KMS-11 (cell line): Measurements from ENCODE around the gene OR10G6.

Source experiments
- H2AFZ ChIP-seq: fragments of 200-600 bp; sonication (generic); 2 replicates; pipeline ENCODE4 v1.6.1; 2016; ENCODE audit warnings: antibody characterized with exemption, mixed run types, low read depth
- H3K27ac ChIP-seq: fragments of 200-600 bp; sonication (generic); 2 replicates; pipeline ENCODE4 v1.6.1; 2016; ENCODE audit warnings: mild to moderate bottlenecking, mixed run types
- H3K27me3 ChIP-seq: fragments of 200-600 bp; sonication (generic); 2 replicates; pipeline ENCODE4 v1.6.1; 2017; ENCODE audit warnings: mild to moderate bottlenecking, low read depth, mixed run types, moderate library complexity; ENCODE audit not compliant: insufficient read depth
- H3K36me3 ChIP-seq: fragments of 200-600 bp; sonication (generic); 2 replicates; pipeline ENCODE4 v1.6.1; 2017; ENCODE audit warnings: mild to moderate bottlenecking, mixed run types; ENCODE audit not compliant: insufficient read depth
- H3K4me1 ChIP-seq: fragments of 200-600 bp; sonication (generic); 2 replicates; pipeline ENCODE4 v1.6.1; 2016; ENCODE audit warnings: mild to moderate bottlenecking, low read depth, mixed run types; ENCODE audit not compliant: poor library complexity, severe bottlenecking
- H3K4me2 ChIP-seq: fragments of 200-600 bp; sonication (generic); 2 replicates; pipeline ENCODE4 v1.7.0; 2016; ENCODE audit warnings: mild to moderate bottlenecking, mixed run types
- H3K4me3 ChIP-seq: fragments of 200-600 bp; sonication (generic); IDR thresholded peaks from 2 replicates; pipeline ENCODE4 v1.6.1; 2017; ENCODE audit warnings: low read depth, low read length, mixed read lengths; ENCODE audit not compliant: insufficient read depth
- H3K79me2 ChIP-seq: fragments of 200-600 bp; sonication (generic); 2 replicates; pipeline ENCODE4 v1.6.1; 2016; ENCODE audit warnings: low read depth, mixed run types; ENCODE audit not compliant: insufficient read depth
- H3K9ac ChIP-seq: fragments of 200-600 bp; sonication (generic); 2 replicates; pipeline ENCODE4 v1.6.1; 2016; ENCODE audit warnings: mild to moderate bottlenecking, mixed run types
- H4K20me1 ChIP-seq: fragments of 200-600 bp; sonication (generic); 2 replicates; pipeline ENCODE4 v1.6.1; 2016; ENCODE audit warnings: mild to moderate bottlenecking, mixed run types; ENCODE audit not compliant: insufficient read depth
- CTCF ChIP-seq: fragments of 200-600 bp; sonication (generic); conservative IDR thresholded peaks from 2 replicates; pipeline ENCODE4 v1.6.1; 2017; ENCODE audit warnings: low read depth, mild to moderate bottlenecking, antibody characterized with exemption, low read length, moderate library complexity, mixed read lengths

The OR10G6 gene

GRCh38 chr11:123977731-123978347, 17.1 kb downstream of the OR10G6 start, which contains the start of gene OR10S1:
Gene OR10S1, minus strand, starts transcription at chr11:123977781. Its CDS starts 117 bp downstream, at chr11:123977664.
- Histone ChIP-seq H3K4me2 (no peak within 1 kb of the TSS), H4K20me1 (no peaks in the 10 kb centered on the region), H3K79me2 (no peaks in the 10 kb centered on the region), H2AFZ (no peak within 1 kb of the TSS), H3K27ac (no peak within 1 kb of the TSS), H3K4me1 (no peaks in the 10 kb centered on the region), H3K9ac (no peak within 1 kb of the TSS), H3K27me3 (no peaks in the 10 kb centered on the region), H3K4me3 (no peak within 1 kb of the TSS), H3K36me3 (no peaks in the 10 kb centered on the region)
- no peak for TF ChIP-seq CTCF

GRCh38 chr11:123976770-123977560, 18.0 kb downstream of the OR10G6 start:
- no peak overlapping the region for H3K27ac ChIP-seq
- no peaks in the 10 kb centered on the region for H3K36me3 ChIP-seq
- H3K79me2 ChIP-seq = no peaks in the 10 kb centered on the region
- H3K4me1 ChIP-seq = no peaks in the 10 kb centered on the region
- H2AFZ ChIP-seq = no peak overlapping the region
- H3K4me3 ChIP-seq = no peak overlapping the region
- no peaks in the 10 kb centered on the region for H4K20me1 ChIP-seq
- TF ChIP-seq CTCF = no peak
- H3K9ac ChIP-seq = no peak overlapping the region
- H3K27me3 ChIP-seq = no peaks in the 10 kb centered on the region
- H3K4me2 ChIP-seq = no peak overlapping the region

GRCh38 chr11:123973816-123974215, 21.1 kb downstream of the OR10G6 start:
- no peak overlapping the region for H3K4me2 ChIP-seq

GRCh38 chr11:123956752-123957151, 38.2 kb downstream of the OR10G6 start:
- Histone ChIP-seq H3K4me1 (no peaks in the 10 kb centered on the region), H4K20me1 (no peaks in the 10 kb centered on the region), H3K9ac (no peak overlapping the region), H2AFZ (no peak overlapping the region), H3K4me3 (no peak overlapping the region), H3K36me3 (no peaks in the 10 kb centered on the region), H3K4me2 (no peak overlapping the region), H3K27me3 (no peaks in the 10 kb centered on the region), H3K79me2 (no peaks in the 10 kb centered on the region), H3K27ac (no peak overlapping the region)
- no peak for TF ChIP-seq CTCF

More at GRCh38 chr11:123973816-123974215, 21.1 kb downstream of the OR10G6 start:
- Histone ChIP-seq H3K4me3 (no peak overlapping the region), H3K9ac (no peak overlapping the region), H3K36me3 (no peaks in the 10 kb centered on the region), H4K20me1 (no peaks in the 10 kb centered on the region), H2AFZ (no peak overlapping the region), H3K27ac (no peak overlapping the region), H3K79me2 (no peaks in the 10 kb centered on the region), H3K27me3 (no peaks in the 10 kb centered on the region), H3K4me1 (no peaks in the 10 kb centered on the region)
- no peak for TF ChIP-seq CTCF
